Transverse colon (tissue), 4 donors: ENCODE results near the gene NUP93. TPM values are rescaled to one million over a fixed set of nuclear protein-coding genes. Genes with fewer than 3 reads are reported as not detected.

ENCODE experiments used
- DNase-seq: peaks from one replicate; pipeline ENCODE4 v3.0.0-alpha.2; 2019
- H3K27ac ChIP-seq, 4 donors: fragments of 200-600 bp; sonication (generic); 2 replicates each; pipeline ENCODE4 v1.5.1; 2016 to 2018; ENCODE audit warnings: inconsistent platforms in 4 of 4
- H3K27me3 ChIP-seq: fragments of 200-600 bp; sonication (generic); 2 replicates; pipeline ENCODE4 v1.5.1; 2017; ENCODE audit warnings: inconsistent platforms
- H3K36me3 ChIP-seq, 4 donors: fragments of 200-600 bp; sonication (generic); 2 replicates each; pipeline ENCODE4 v1.5.1; 2017 to 2019; ENCODE audit warnings: inconsistent platforms in 4 of 4
- H3K4me1 ChIP-seq, 4 donors: fragments of 200-600 bp; sonication (generic); 2 replicates each; pipeline ENCODE4 v1.5.1; 2017 to 2020; ENCODE audit warnings: inconsistent platforms in 4 of 4
- H3K4me3 ChIP-seq, 4 donors: fragments of 200-600 bp; sonication (generic); 1 replicate in 1 of 4; 2 replicates in 3 of 4; pipeline versions ENCODE4 v1.5.1 to v1.6.1; 2017 to 2019; ENCODE audit warnings: inconsistent platforms in 4 of 4
- H3K9me3 ChIP-seq, 2 donors: fragments of 200-600 bp; sonication (generic); 2 replicates each; pipeline ENCODE4 v1.5.1; 2017 to 2019; ENCODE audit warnings: inconsistent platforms in 2 of 2
- CTCF ChIP-seq, 5 experiments: fragments of 200-600 bp in 3 of 5; fragments of 450-650 bp in 2 of 5; sonication (generic) in 3 of 5; IDR thresholded peaks; 1 replicate in 2 of 5; 2 replicates in 3 of 5; pipeline ENCODE4 v1.5.1; 2016 to 2017; ENCODE audit warnings: antibody characterized with exemption in 5 of 5, inconsistent platforms in 3 of 5, mild to moderate bottlenecking in 2 of 5, moderate library complexity in 1 of 5
- EP300 ChIP-seq: sonication (generic); formaldehyde crosslinking; IDR thresholded peaks from one replicate; pipeline ENCODE4 v1.6.1; 2017; ENCODE audit warnings: antibody characterized with exemption, low read depth
- POLR2A ChIP-seq: fragments of 450-650 bp; IDR thresholded peaks from one replicate; pipeline ENCODE4 v1.6.1; 2016; ENCODE audit warnings: antibody characterized with exemption, mild to moderate bottlenecking, moderate library complexity
- POLR2AphosphoS5 ChIP-seq, 3 donors: sonication (generic); formaldehyde crosslinking; IDR thresholded peaks; one replicate each; pipeline ENCODE4 v1.6.1; 2016; ENCODE audit warnings: antibody characterized with exemption in 3 of 3
- WGBS, 2 donors: methylation state at CpG; one replicate each; pipeline ENCODE4 v1.1.5; 2018; ENCODE audit warnings: low coverage in 1 of 2; 5-methylcytosine and 5-hydroxymethylcytosine counted together
- in situ Hi-C, 4 donors: fragments of 200-750 bp; cut with MboI; loops; one replicate each; pipeline versions ENCODE4 v1.15.0 to v1.15.1; 2017; ENCODE audit warnings: low sequenced_read_pairs in 3 of 4, low pct_ligation_motif_present in 1 of 4, low pct_unique_long_range_greater_than_20kb in 1 of 4
- intact Hi-C: fragments of 100-400 bp; cut with DNase I; formaldehyde crosslinking; loops from one replicate; pipeline ENCODE4 v1.15.1; 2023; ENCODE audit warnings: low total_unique reads
- total RNA-seq, 4 donors: library from RNA; depleted of rRNA; stranded (reverse); fragments of >200 nt; gene quantifications; one replicate each; pipeline ENCODE4 v1.1.0, GENCODE V29; 2016

The NUP93 gene
- total RNA-seq, 4 donors from 2014 or later: 8.6 to 42.4 (median 20.6) TPM

GRCh38 chr16:56852401-56852730, 122.4 kb downstream of the NUP93 start:
- no peak overlapping the region for H3K4me3 ChIP-seq
- H3K27ac ChIP-seq: no peak overlapping the region
- in situ Hi-C loops: loop anchor here in 2 of 4 donors (25.0 kb wide), 2 partner anchors 210 to 310 kb away; no protein-coding TSS in a partner anchor
- 53 to 70% methylated on average over 2 to 3 of the region's 3 CpGs for WGBS, 2 donors
- TF ChIP-seq POLR2AphosphoS5 (IDR thresholded peaks at IDR 0.05): no peak
- TF ChIP-seq POLR2A: no peak
- no peak for TF ChIP-seq CTCF (IDR thresholded peaks at IDR 0.05)
- no peaks in the 10 kb centered on the region for H3K27me3 ChIP-seq
- intact Hi-C loops: no loop called here
- H3K9me3 ChIP-seq: no peaks in the 10 kb centered on the region
- no peak for DNase-seq
- H3K4me1 ChIP-seq: peaks cover 0 to 3% (median 0%) of the 10 kb centered on the region in 4 donors
- H3K36me3 ChIP-seq: no peaks in the 10 kb centered on the region

GRCh38 chr16:56852968-56853367, 123.0 kb downstream of the NUP93 start:
- Histone ChIP-seq H3K9me3 (no peaks in the 10 kb centered on the region), H3K36me3 (no peaks in the 10 kb centered on the region), H3K4me3 (no peak overlapping the region), H3K27me3 (no peaks in the 10 kb centered on the region), H3K4me1 (peaks cover 0 to 3% (median 0%) of the 10 kb centered on the region in 4 donors), H3K27ac (no peak overlapping the region)
- TF ChIP-seq POLR2A (no peak), POLR2AphosphoS5 (IDR thresholded peaks at IDR 0.05) (no peak)
- WGBS, 2 donors: 97 to 100% methylated on average over 3 to 11 of the region's 11 CpGs
- in situ Hi-C loops (loop anchor here in 2 of 4 donors (25.0 kb wide), 2 partner anchors 209 to 309 kb away; no protein-coding TSS in a partner anchor), intact Hi-C loops (no loop called here)
- no peak for DNase-seq

GRCh38 chr16:56855201-56855600, 125.3 kb downstream of the NUP93 start:
- H3K9me3 ChIP-seq: no peaks in the 10 kb centered on the region
- H3K27me3 ChIP-seq: no peaks in the 10 kb centered on the region
- no peaks in the 10 kb centered on the region for H3K4me1 ChIP-seq
- no peak for DNase-seq
- WGBS, 2 donors: 94% methylated on average over 6 of the region's 6 CpGs; no CpG with 5 or more reads in 1 of the 2 donors
- TF ChIP-seq EP300 (no peak), POLR2A (no peak), POLR2AphosphoS5 (IDR thresholded peaks at IDR 0.05) (no peak), CTCF (IDR thresholded peaks at IDR 0.05) (no peak)
- intact Hi-C loops (no loop called here), in situ Hi-C loops (loop anchor here in 2 of 4 donors (25.0 kb wide), 2 partner anchors 207 to 307 kb away; no protein-coding TSS in a partner anchor)
- no peak overlapping the region for H3K27ac ChIP-seq
- no peaks in the 10 kb centered on the region for H3K36me3 ChIP-seq
- H3K4me3 ChIP-seq: no peak overlapping the region

DNA sequence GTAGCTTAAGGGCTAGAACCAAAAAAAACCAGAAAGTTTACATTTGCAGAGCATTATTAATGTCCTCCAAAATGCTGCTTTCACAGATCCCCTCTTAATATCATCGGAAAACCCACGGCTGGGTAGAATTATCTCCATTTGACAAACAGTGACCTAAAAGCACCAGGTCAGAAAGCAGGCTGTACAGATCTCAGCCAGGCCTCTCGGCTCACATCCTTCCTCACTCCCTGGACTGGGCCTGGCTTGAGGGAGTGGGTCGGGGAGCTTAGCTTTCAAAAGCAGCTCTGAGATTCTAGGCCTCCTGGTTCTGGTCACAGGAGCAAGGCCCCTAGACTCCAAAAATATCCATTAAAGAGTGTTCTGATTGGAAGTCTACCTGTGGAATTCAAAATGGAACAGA, 126.0 kb downstream of the NUP93 start:
- in situ Hi-C loops: loop anchor here in 2 of 4 donors (25.0 kb wide), 2 partner anchors 206 to 306 kb away; no protein-coding TSS in a partner anchor
- WGBS, 2 donors: 92 to 100% methylated on average over 1 to 4 of the region's 4 CpGs
- Histone ChIP-seq H3K27ac (no peak overlapping the region), H3K4me3 (no peak overlapping the region), H3K4me1 (peaks cover 0 to 4% (median 0%) of the 10 kb centered on the region in 4 donors), H3K9me3 (no peaks in the 10 kb centered on the region), H3K27me3 (no peaks in the 10 kb centered on the region), H3K36me3 (no peaks in the 10 kb centered on the region)
- DNase-seq: no peak
- TF ChIP-seq POLR2AphosphoS5 (IDR thresholded peaks at IDR 0.05) (no peak), CTCF (IDR thresholded peaks at IDR 0.05) (no peak), EP300 (no peak), POLR2A (no peak)
- intact Hi-C loops: no loop called here
